Trophoblast cell (in vitro differentiated cells and primary cell): Measurements from ENCODE around the gene RAI1.

Experiments used
- DNase-seq, 2 donors: peaks; one replicate each; pipeline ENCODE4 v3.0.0-alpha.2; 2016
- H2AFZ ChIP-seq: 2 replicates; pipeline ENCODE4 v1.6.1; 2013; ENCODE audit warnings: low read length, moderate library complexity, mild to moderate bottlenecking; ENCODE audit not compliant: insufficient read depth, poor library complexity
- H2AK5ac ChIP-seq: 2 replicates; pipeline ENCODE4 v1.6.1; 2013; ENCODE audit warnings: mild to moderate bottlenecking, low read length
- H2BK120ac ChIP-seq: 2 replicates; pipeline ENCODE4 v1.6.1; 2013; ENCODE audit warnings: low read length, mild to moderate bottlenecking, moderate library complexity; ENCODE audit not compliant: insufficient read depth, poor library complexity
- H2BK12ac ChIP-seq: 2 replicates; pipeline ENCODE4 v1.6.1; 2013; ENCODE audit warnings: mild to moderate bottlenecking, low read length, moderate library complexity
- H2BK5ac ChIP-seq: 2 replicates; pipeline ENCODE4 v1.6.1; 2013; ENCODE audit warnings: low read length, low read depth, moderate library complexity, mild to moderate bottlenecking; ENCODE audit not compliant: poor library complexity
- H3K14ac ChIP-seq: 2 replicates; pipeline ENCODE4 v1.6.1; 2013; ENCODE audit warnings: mild to moderate bottlenecking, low read length
- H3K18ac ChIP-seq: 2 replicates; pipeline ENCODE4 v1.6.1; 2013; ENCODE audit warnings: mild to moderate bottlenecking, low read length
- H3K23ac ChIP-seq: 2 replicates; pipeline ENCODE4 v1.6.1; 2013; ENCODE audit warnings: low read length
- H3K27ac ChIP-seq: 2 replicates; pipeline ENCODE4 v1.5.1; 2013; ENCODE audit warnings: low read depth, mild to moderate bottlenecking, inconsistent platforms, low read length, moderate library complexity
- H3K27me3 ChIP-seq: 2 replicates; pipeline ENCODE4 v1.6.1; 2013; ENCODE audit warnings: inconsistent platforms, mild to moderate bottlenecking, low read length, moderate library complexity; ENCODE audit not compliant: insufficient read depth
- H3K36me3 ChIP-seq, 2 experiments: 1 replicate in 1 of 2; 2 replicates in 1 of 2; pipeline ENCODE4 v1.6.1; 2013; ENCODE audit warnings: low read length in 2 of 2, mild to moderate bottlenecking in 2 of 2, moderate library complexity in 1 of 2; ENCODE audit not compliant: insufficient read depth in 2 of 2, control insufficient read depth in 1 of 2
- H3K4ac ChIP-seq: 2 replicates; pipeline ENCODE4 v1.6.1; 2013; ENCODE audit warnings: low read depth, mild to moderate bottlenecking, low read length, moderate library complexity
- H3K4me1 ChIP-seq, 2 experiments: 1 replicate in 1 of 2; 2 replicates in 1 of 2; pipeline ENCODE4 v1.6.1; 2013; ENCODE audit warnings: low read length in 2 of 2, mild to moderate bottlenecking in 2 of 2, moderate library complexity in 1 of 2; ENCODE audit not compliant: insufficient read depth in 2 of 2, control insufficient read depth in 1 of 2
- H3K4me2 ChIP-seq: 2 replicates; pipeline ENCODE4 v1.6.1; 2013; ENCODE audit warnings: inconsistent platforms, mild to moderate bottlenecking, low read length, moderate library complexity
- H3K4me3 ChIP-seq: 2 replicates; pipeline ENCODE4 v1.5.1; 2013; ENCODE audit warnings: mild to moderate bottlenecking, low read depth, low read length, inconsistent platforms
- H3K79me1 ChIP-seq: one replicate; pipeline ENCODE4 v1.6.1; 2013; ENCODE audit warnings: low read length
- H3K79me2 ChIP-seq: 2 replicates; pipeline ENCODE4 v1.6.1; 2013; ENCODE audit warnings: low read length, mild to moderate bottlenecking; ENCODE audit not compliant: control insufficient read depth, insufficient read depth, poor library complexity
- H3K9ac ChIP-seq: 2 replicates; pipeline ENCODE4 v1.6.1; 2013; ENCODE audit warnings: mild to moderate bottlenecking, low read length
- H3K9me3 ChIP-seq: 2 replicates; pipeline ENCODE4 v1.6.1; 2013; ENCODE audit warnings: low read depth, mild to moderate bottlenecking, control low read depth, inconsistent platforms, low read length; ENCODE audit not compliant: insufficient read depth
- H4K12ac ChIP-seq: 2 replicates; pipeline ENCODE4 v1.6.1; 2013; ENCODE audit warnings: low read depth, mild to moderate bottlenecking, low read length, moderate library complexity
- H4K8ac ChIP-seq: 2 replicates; pipeline ENCODE4 v1.6.1; 2013; ENCODE audit warnings: low read depth, mild to moderate bottlenecking, low read length, moderate library complexity
- H4K91ac ChIP-seq: one replicate; pipeline ENCODE4 v1.6.1; 2013; ENCODE audit warnings: low read depth, mild to moderate bottlenecking, low read length, moderate library complexity
- WGBS: extraction: QIAGEN DNeasy Blood & Tissue Kit; methylation state at CpG from one replicate; pipeline ENCODE4 v1.1.7; 2013; ENCODE audit warnings: missing lambda C conversion rate; ENCODE audit not compliant: insufficient read length, insufficient coverage; ENCODE audit errors: extremely low coverage; 5-methylcytosine and 5-hydroxymethylcytosine counted together

Gene RAI1

DNA sequence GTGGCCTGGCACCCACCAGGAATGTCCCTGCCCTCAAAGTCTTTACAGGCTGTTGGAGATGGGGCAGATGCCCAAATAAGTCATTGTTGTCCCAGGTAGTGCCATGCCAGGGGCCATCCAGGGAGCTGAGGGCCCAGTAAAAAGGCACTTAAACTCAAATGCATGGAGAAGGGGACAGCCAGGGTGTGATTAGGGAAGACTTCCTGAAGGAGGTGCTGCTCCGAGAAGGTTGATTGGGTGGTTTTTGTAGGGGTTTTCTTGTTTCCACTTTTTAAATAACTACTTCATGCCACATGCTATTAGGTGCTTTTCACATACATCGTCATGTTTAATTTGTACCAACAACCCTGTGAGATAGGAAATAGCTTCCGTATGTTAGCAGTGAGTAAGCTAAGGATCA, 66.9 kb downstream of the RAI1 start:
- DNase-seq: no peak
- no peak overlapping the region for H3K14ac ChIP-seq
- WGBS: no CpG with 5 or more reads among the region's 3 CpGs

DNA sequence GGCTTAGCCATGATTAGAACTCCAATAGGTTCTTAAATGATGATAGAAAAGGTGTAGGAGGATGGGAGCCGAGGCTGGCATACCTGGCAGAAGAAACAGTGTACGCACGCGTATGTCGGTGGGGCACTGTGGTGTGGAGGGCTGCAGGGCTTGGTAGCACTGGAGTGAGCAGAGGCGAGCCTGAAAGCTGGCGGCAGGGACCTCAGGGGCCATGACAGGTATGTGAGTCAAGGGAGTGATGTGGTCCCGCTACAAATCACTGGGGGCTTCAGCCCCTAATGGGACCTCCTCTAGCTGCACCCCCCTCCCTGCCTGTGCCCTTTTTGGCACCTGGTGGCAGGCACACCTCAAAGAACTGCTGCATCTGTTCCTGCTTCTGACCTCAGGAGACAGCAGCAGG, 67.3 kb downstream of the RAI1 start:
- Histone ChIP-seq H2AFZ (no peak overlapping the region), H3K4me3 (no peak overlapping the region)

More for the DNA sequence above, 66.9 kb downstream of the RAI1 start:
- Histone ChIP-seq H2BK120ac (no peak overlapping the region), H3K27me3 (no peaks in the 10 kb centered on the region), H3K4me2 (no peak overlapping the region), H3K4me1 (peaks cover 15 to 21% of the 10 kb centered on the region in 2 experiments), H3K9ac (no peak overlapping the region), H3K79me1 (peaks cover 10% of the 10 kb centered on the region), H4K91ac (no peak overlapping the region), H4K12ac (no peak overlapping the region), H3K27ac (no peak overlapping the region), H2BK12ac (no peak overlapping the region), H3K9me3 (no peaks in the 10 kb centered on the region), H3K4ac (no peak overlapping the region), H3K79me2 (peaks cover 3% of the 10 kb centered on the region), H4K8ac (no peak overlapping the region), H2BK5ac (no peak overlapping the region), H3K4me3 (no peak overlapping the region), H3K23ac (no peak overlapping the region), H2AK5ac (no peak overlapping the region), H3K36me3 (peaks cover 0 to 4% of the 10 kb centered on the region in 2 experiments), H2AFZ (no peak overlapping the region), H3K18ac (no peak overlapping the region)

DNA sequence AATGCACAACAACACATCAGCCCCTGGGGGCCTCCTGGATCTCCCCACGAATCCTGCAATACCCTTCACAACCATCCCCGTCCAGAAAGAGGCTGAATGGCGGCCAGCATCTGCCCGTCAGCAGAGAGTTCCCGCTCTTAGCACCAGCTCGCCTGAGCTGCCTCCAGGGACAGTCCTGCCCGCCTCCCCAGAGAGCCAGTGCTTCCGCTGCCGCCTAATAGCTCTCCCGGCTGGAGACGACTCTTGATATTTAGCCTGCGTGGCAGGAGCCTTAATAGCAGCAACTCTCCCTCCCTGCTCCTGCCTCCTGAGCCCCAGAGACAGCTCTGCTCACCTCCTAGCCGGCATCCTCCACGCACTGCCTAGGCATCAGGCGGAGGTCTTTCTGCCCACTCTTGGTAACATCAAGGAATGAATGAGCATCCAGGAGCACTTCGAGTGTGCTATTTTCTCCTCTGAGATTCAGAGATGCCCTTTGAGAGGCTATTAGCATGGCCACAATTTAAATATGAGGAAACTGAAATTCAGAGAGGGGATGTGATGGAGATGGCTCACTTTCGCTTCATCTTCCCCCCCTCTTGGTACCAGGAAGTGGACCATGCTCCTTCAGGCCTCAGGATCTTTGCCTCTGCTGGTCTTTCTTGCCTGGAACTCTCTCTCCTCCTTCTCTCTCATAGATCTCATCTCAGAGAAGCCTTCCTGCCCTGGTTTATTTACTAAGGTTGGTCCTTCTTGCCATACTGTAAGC, 67.9 kb downstream of the RAI1 start:
- Histone ChIP-seq H3K36me3 (peaks cover 0 to 4% of the 10 kb centered on the region in 2 experiments), H3K79me2 (peaks cover 3% of the 10 kb centered on the region), H3K23ac (no peak overlapping the region), H3K9ac (no peak overlapping the region), H3K4me3 (no peak overlapping the region), H2BK5ac (no peak overlapping the region), H3K4me1 (peaks cover 15 to 23% of the 10 kb centered on the region in 2 experiments), H4K12ac (no peak overlapping the region), H3K27ac (no peak overlapping the region), H3K14ac (no peak overlapping the region), H3K9me3 (no peaks in the 10 kb centered on the region), H3K4ac (no peak overlapping the region), H3K79me1 (peaks cover 10% of the 10 kb centered on the region), H3K18ac (no peak overlapping the region), H2BK12ac (no peak overlapping the region), H2AFZ (no peak overlapping the region), H4K8ac (no peak overlapping the region), H2AK5ac (no peak overlapping the region), H3K4me2 (no peak overlapping the region), H4K91ac (no peak overlapping the region), H3K27me3 (no peaks in the 10 kb centered on the region), H2BK120ac (no peak overlapping the region)
- WGBS: no CpG with 5 or more reads among the region's 17 CpGs
- DNase-seq: no peak

More for the DNA sequence above, 67.3 kb downstream of the RAI1 start:
- no peak overlapping the region for H3K23ac ChIP-seq
- H2BK12ac ChIP-seq: no peak overlapping the region
- H2BK5ac ChIP-seq: no peak overlapping the region
- H3K18ac ChIP-seq: no peak overlapping the region
- peaks cover 15 to 23% of the 10 kb centered on the region in 2 experiments for H3K4me1 ChIP-seq
- H4K91ac ChIP-seq: no peak overlapping the region
- peaks cover 3% of the 10 kb centered on the region for H3K79me2 ChIP-seq
- H2BK120ac ChIP-seq: no peak overlapping the region
- H3K14ac ChIP-seq: no peak overlapping the region
- H3K27me3 ChIP-seq: no peaks in the 10 kb centered on the region
- H3K4ac ChIP-seq: no peak overlapping the region
- no peak overlapping the region for H4K8ac ChIP-seq
- no peak overlapping the region for H3K27ac ChIP-seq
- H3K9ac ChIP-seq: no peak overlapping the region
- no peak for DNase-seq
- H2AK5ac ChIP-seq: no peak overlapping the region
- no peak overlapping the region for H4K12ac ChIP-seq
- H3K9me3 ChIP-seq: no peaks in the 10 kb centered on the region
- H3K36me3 ChIP-seq: peaks cover 0 to 4% of the 10 kb centered on the region in 2 experiments
- no CpG with 5 or more reads among the region's 8 CpGs for WGBS
- no peak overlapping the region for H3K4me2 ChIP-seq
- H3K79me1 ChIP-seq: peaks cover 10% of the 10 kb centered on the region

DNA sequence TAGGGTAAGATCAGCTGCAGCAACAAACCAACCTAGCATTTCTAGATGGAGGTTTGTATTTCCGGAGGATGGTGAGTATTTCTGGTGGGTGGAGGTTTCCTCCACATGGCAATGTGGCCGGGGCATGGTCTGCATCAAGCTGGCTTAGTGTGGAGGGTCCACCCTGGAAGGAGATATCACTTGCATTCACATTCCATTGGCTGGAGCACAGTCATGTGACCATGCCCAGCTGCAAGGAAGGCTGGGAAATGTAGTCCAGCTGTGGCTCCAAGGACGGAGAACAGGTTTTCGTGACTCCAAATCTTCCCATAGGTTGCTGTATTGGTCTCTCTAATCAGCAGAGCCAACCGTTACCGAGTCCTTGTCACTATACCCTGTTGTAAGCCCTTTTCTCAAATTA, 68.7 kb downstream of the RAI1 start:
- H3K4ac ChIP-seq: no peak overlapping the region
- no peak overlapping the region for H3K23ac ChIP-seq
- no peak overlapping the region for H3K14ac ChIP-seq
- H4K91ac ChIP-seq: no peak overlapping the region
- no peak overlapping the region for H2BK5ac ChIP-seq
- no peaks in the 10 kb centered on the region for H3K27me3 ChIP-seq
- no peaks in the 10 kb centered on the region for H3K9me3 ChIP-seq
- H3K79me2 ChIP-seq: peaks cover 3% of the 10 kb centered on the region
- H3K4me2 ChIP-seq: no peak overlapping the region
- no peak overlapping the region for H4K12ac ChIP-seq
- H2BK120ac ChIP-seq: no peak overlapping the region
- H3K36me3 ChIP-seq: peaks cover 2 to 6% of the 10 kb centered on the region in 2 experiments
- no peak overlapping the region for H2AK5ac ChIP-seq
- peaks cover 15 to 23% of the 10 kb centered on the region in 2 experiments for H3K4me1 ChIP-seq
- H3K18ac ChIP-seq: no peak overlapping the region
- no CpG with 5 or more reads among the region's 6 CpGs for WGBS
- H3K79me1 ChIP-seq: peaks cover 10% of the 10 kb centered on the region
- no peak overlapping the region for H2BK12ac ChIP-seq
- no peak overlapping the region for H4K8ac ChIP-seq
- no peak overlapping the region for H2AFZ ChIP-seq
- H3K27ac ChIP-seq: no peak overlapping the region
- H3K4me3 ChIP-seq: no peak overlapping the region
- peak; percentile 55 to 73 for DNase-seq
- H3K9ac ChIP-seq: no peak overlapping the region
